HepG2 (cell line): ENCODE results near the gene TNNI3. TPM values are rescaled to one million over a fixed set of nuclear protein-coding genes. Genes with fewer than 3 reads are reported as not detected.

Experiments
- CEBPB ChIP-seq: IDR thresholded peaks from 2 replicates; pipeline ENCODE4 v1.6.1; 2011; ENCODE audit warnings: low read depth, low read length, improper control_type of control experiment, borderline replicate concordance
- DNMT3B ChIP-seq: conservative IDR thresholded peaks from 2 replicates; pipeline ENCODE4 v1.6.1; 2016; ENCODE audit warnings: missing biosample characterization, control low read depth
- FOXC1 ChIP-seq: sonication (generic); formaldehyde crosslinking; IDR thresholded peaks from 2 replicates; pipeline ENCODE4 v1.8.0; 2022; ENCODE audit warnings: mild to moderate bottlenecking, missing genetic modification reagents, borderline replicate concordance
- KAT8 ChIP-seq: IDR thresholded peaks from 2 replicates; pipeline ENCODE4 v1.6.1; 2016; ENCODE audit warnings: missing genetic modification reagents, missing compliant biosample characterization
- NFKBIZ ChIP-seq: IDR thresholded peaks from 2 replicates; pipeline ENCODE4 v1.6.1; 2018; ENCODE audit warnings: missing genetic modification reagents, missing compliant biosample characterization
- NFYB ChIP-seq: sonication (generic); formaldehyde crosslinking; IDR thresholded peaks from 2 replicates; pipeline ENCODE4 v1.4.0; 2020; ENCODE audit warnings: missing genetic modification reagents
- NR2C2 ChIP-seq: sonication (generic); formaldehyde crosslinking; IDR thresholded peaks from 2 replicates; pipeline ENCODE4 v1.4.0; 2020; ENCODE audit warnings: missing genetic modification reagents, mild to moderate bottlenecking, moderate library complexity, borderline replicate concordance
- RBFOX2 ChIP-seq: fragments of 200-400 bp; formaldehyde crosslinking; IDR thresholded peaks from 2 replicates; pipeline ENCODE4 v1.6.1; 2017; ENCODE audit warnings: low read depth, mild to moderate bottlenecking, low read length
- SAFB2 ChIP-seq: sonication (generic); formaldehyde crosslinking; IDR thresholded peaks from 2 replicates; pipeline ENCODE4 v1.5.1; 2020; ENCODE audit warnings: missing genetic modification reagents, low read depth, mild to moderate bottlenecking, borderline replicate concordance
- SIN3A ChIP-seq: IDR thresholded peaks from 2 replicates; pipeline ENCODE4 v1.6.1; 2011; ENCODE audit warnings: low read depth, mild to moderate bottlenecking, control low read depth, low read length, borderline replicate concordance
- STAT6 ChIP-seq: sonication (generic); formaldehyde crosslinking; IDR thresholded peaks from 2 replicates; pipeline ENCODE4 v1.4.0; 2020; ENCODE audit warnings: missing genetic modification reagents, mild to moderate bottlenecking, borderline replicate concordance
- ZBTB38 ChIP-seq: sonication (generic); formaldehyde crosslinking; IDR thresholded peaks from 2 replicates; pipeline ENCODE4 v1.5.1; 2020; ENCODE audit warnings: mild to moderate bottlenecking, missing genetic modification reagents
- ZFP91 ChIP-seq: sonication (generic); formaldehyde crosslinking; IDR thresholded peaks from 2 replicates; pipeline ENCODE4 v1.9.0; 2022; ENCODE audit warnings: missing genetic modification reagents, mild to moderate bottlenecking, borderline replicate concordance
- ZMAT5 ChIP-seq: sonication (generic); formaldehyde crosslinking; IDR thresholded peaks from 2 replicates; pipeline ENCODE4 v1.5.0; 2020; ENCODE audit warnings: mild to moderate bottlenecking, low read depth, missing genetic modification reagents, borderline replicate concordance
- ZNF17 ChIP-seq: sonication (generic); formaldehyde crosslinking; IDR thresholded peaks from 2 replicates; pipeline ENCODE4 v1.5.0; 2020; ENCODE audit warnings: mild to moderate bottlenecking, missing genetic modification reagents
- ZNF333 ChIP-seq: sonication (generic); formaldehyde crosslinking; IDR thresholded peaks from 2 replicates; pipeline ENCODE4 v1.4.0; 2020; ENCODE audit warnings: mild to moderate bottlenecking, missing genetic modification reagents, borderline replicate concordance
- ZNF441 ChIP-seq: sonication (generic); formaldehyde crosslinking; IDR thresholded peaks from 2 replicates; pipeline ENCODE4 v1.7.0; 2021; ENCODE audit warnings: missing genetic modification reagents, borderline replicate concordance
- ZNF589 ChIP-seq: sonication (generic); formaldehyde crosslinking; conservative IDR thresholded peaks from 2 replicates; pipeline ENCODE4 v1.8.0; 2022; ENCODE audit warnings: mild to moderate bottlenecking, moderate library complexity, missing genetic modification reagents
- ZNF891 ChIP-seq: sonication (generic); formaldehyde crosslinking; IDR thresholded peaks from 2 replicates; pipeline ENCODE4 v1.5.0; 2020; ENCODE audit warnings: mild to moderate bottlenecking, missing genetic modification reagents
- ZSCAN25 ChIP-seq: sonication (generic); formaldehyde crosslinking; IDR thresholded peaks from 2 replicates; pipeline ENCODE4 v1.8.0; 2022; ENCODE audit warnings: mild to moderate bottlenecking, missing genetic modification reagents
- ZUFSP ChIP-seq: sonication (generic); formaldehyde crosslinking; IDR thresholded peaks from 2 replicates; pipeline ENCODE4 v1.9.0; 2021; ENCODE audit warnings: missing genetic modification reagents, mild to moderate bottlenecking, borderline replicate concordance
- polyA plus RNA-seq, 8 experiments: library from polyadenylated mRNA; depleted of rRNA in 3 of 8; stranded (reverse) in 7 of 8; unstranded in 1 of 8; fragments of >200 nt; fragmentation: Illumina TruSeq in 4 of 8; extraction: Trizol in 4 of 8; gene quantifications; 2 replicates each; pipeline versions ENCODE4 v1.2.1 to v1.2.3, GENCODE V29; 2011 to 2016; ENCODE audit warnings: low read depth in 4 of 8, missing spikeins in 1 of 8, mixed read lengths in 1 of 8; ENCODE audit not compliant: insufficient read depth in 1 of 8
- total RNA-seq, 5 experiments: library from RNA; depleted of rRNA; stranded (reverse); fragments of >200 nt; fragmentation: Illumina TruSeq; extraction: Trizol; gene quantifications; 2 replicates each; pipeline ENCODE4 v1.2.3, GENCODE V29; 2016; ENCODE audit warnings: low read depth in 1 of 5
- TF ChIP-seq, protein P1 (sequence below): sonication (generic); formaldehyde crosslinking; conservative IDR thresholded peaks from 2 replicates; pipeline ENCODE4 v1.8.0; 2022; ENCODE audit warnings: low read depth, missing genetic modification reagents

Gene TNNI3
- total and polyA plus RNA-seq, 2 of the 13 experiments (the other 11 are each of a cell fraction or from before 2014, with no cell fraction given), result 3.5 to 3.7 TPM

DNA sequence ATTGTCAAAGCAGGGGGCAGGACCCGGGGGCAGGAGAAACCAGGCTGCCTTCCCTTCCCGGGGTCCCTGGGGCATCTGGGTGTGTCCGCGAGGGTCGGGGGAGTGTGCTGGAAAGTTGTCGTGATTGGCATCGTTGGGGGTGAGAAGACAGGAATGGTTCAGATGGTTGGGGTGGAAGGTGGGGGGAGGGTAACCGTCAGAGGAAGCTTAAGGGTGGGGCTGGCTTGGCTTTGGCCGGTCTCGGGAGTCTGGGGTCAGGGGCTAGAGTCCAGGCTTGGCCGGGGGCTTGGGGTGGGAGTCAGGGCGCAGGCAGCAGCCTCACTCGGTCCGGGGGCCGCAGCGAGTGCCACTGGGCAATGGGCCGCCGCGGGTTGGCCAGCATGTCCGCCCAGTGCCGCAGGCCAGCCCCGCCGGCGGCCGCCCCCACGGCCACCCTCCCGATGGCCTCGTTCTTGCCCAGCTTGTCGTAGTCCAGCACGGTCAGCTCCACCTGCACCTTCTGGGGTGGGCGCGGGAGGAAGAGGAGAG, 15.7 kb upstream of the TNNI3 start (continued):
- TF ChIP-seq ZSCAN25 (CRISPR knock-in tag) (no peak), ZMAT5 (no peak), ZNF441 (CRISPR knock-in tag) (no peak), FOXC1 (CRISPR knock-in tag) (peak; percentile 25; the same call in 1 of the 2 replicates), NFKBIZ (CRISPR knock-in tag) (no peak), ZFP91 (CRISPR knock-in tag) (peak; percentile 45; the same call in 1 of the 2 replicates), NR2C2 (CRISPR knock-in tag) (0 out of 2 replicates have a peak, but pooled peaks have one; percentile 24), ZBTB38 (CRISPR knock-in tag) (0 out of 2 replicates have a peak, but pooled peaks have one; percentile 37), ZNF891 (CRISPR knock-in tag) (no peak), CEBPB (no peak), DNMT3B (no peak), SIN3A (no peak), ZUFSP (CRISPR knock-in tag) (no peak), STAT6 (CRISPR knock-in tag) (no peak), SAFB2 (CRISPR knock-in tag) (no peak), ZNF589 (no peak), NFYB (no peak), KAT8 (CRISPR knock-in tag) (no peak), ZNF333 (CRISPR knock-in tag) (no peak), RBFOX2 (no peak), ZNF17 (CRISPR knock-in tag) (no peak)
- TF ChIP-seq, protein P1, sequence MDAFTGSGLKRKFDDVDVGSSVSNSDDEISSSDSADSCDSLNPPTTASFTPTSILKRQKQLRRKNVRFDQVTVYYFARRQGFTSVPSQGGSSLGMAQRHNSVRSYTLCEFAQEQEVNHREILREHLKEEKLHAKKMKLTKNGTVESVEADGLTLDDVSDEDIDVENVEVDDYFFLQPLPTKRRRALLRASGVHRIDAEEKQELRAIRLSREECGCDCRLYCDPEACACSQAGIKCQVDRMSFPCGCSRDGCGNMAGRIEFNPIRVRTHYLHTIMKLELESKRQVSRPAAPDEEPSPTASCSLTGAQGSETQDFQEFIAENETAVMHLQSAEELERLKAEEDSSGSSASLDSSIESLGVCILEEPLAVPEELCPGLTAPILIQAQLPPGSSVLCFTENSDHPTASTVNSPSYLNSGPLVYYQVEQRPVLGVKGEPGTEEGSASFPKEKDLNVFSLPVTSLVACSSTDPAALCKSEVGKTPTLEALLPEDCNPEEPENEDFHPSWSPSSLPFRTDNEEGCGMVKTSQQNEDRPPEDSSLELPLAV (CRISPR knock-in tag), result no peak
